ENCODE measurements around the gene SCLY. TPM values are rescaled to one million over a fixed set of nuclear protein-coding genes. Genes with fewer than 3 reads are reported as not detected.

SCLY gene
- total RNA-seq, 1 experiment from 2014 or later, result 68.4 TPM

GRCh38 chr2:238043851-238044250 is 16.9 kb upstream of the SCLY start (continued):
- TF ChIP-seq ZSCAN18 (CRISPR knock-in tag; IDR thresholded peaks at IDR 0.05), result no peak
- TF ChIP-seq ZBTB21 (CRISPR knock-in tag; IDR thresholded peaks at IDR 0.05; ENCODE audit: borderline replicate concordance), result no peak
- no peak for TF ChIP-seq JUN (CRISPR knock-in tag; IDR thresholded peaks at IDR 0.05)

GRCh38 chr2:238045575-238045974 is 15.2 kb upstream of the SCLY start:
- ATAC-seq (no peak), DNase-seq (ENCODE audit: low spot score) (no peak)
- CTCF ChIA-PET, result no interaction called here
- POLR2A ChIA-PET, result interaction anchor here (0.6 kb wide), 3 partner anchors 12 to 236 kb away, joined by 3 to 4 read pairs (median 4); no protein-coding TSS in a partner anchor
- peaks cover 19% of the 10 kb centered on the region for H3K9me3 Mint-ChIP-seq
- no peak overlapping the region for H3K27ac Mint-ChIP-seq
- TF ChIP-seq GTF2I (CRISPR knock-in tag; conservative IDR thresholded peaks at IDR 0.05), result no peak
- TF ChIP-seq USF2 (CRISPR knock-in tag; IDR thresholded peaks at IDR 0.05), result no peak
- no peak for TF ChIP-seq CREM (CRISPR knock-in tag; IDR thresholded peaks at IDR 0.05)
- TF ChIP-seq ZNF263 (CRISPR knock-in tag; IDR thresholded peaks at IDR 0.05; ENCODE audit: low read depth), result no peak
- TF ChIP-seq GRHL2 (CRISPR knock-in tag; IDR thresholded peaks at IDR 0.05; ENCODE audit: insufficient replicate concordance, severe bottlenecking), result no peak
- TF ChIP-seq RELA (CRISPR knock-in tag; IDR thresholded peaks at IDR 0.05; ENCODE audit: borderline replicate concordance), result no peak
- TF ChIP-seq CTCF (IDR thresholded peaks at IDR 0.05), result no peak
- TF ChIP-seq ZNF416 (CRISPR knock-in tag; IDR thresholded peaks at IDR 0.05), result no peak
- no peaks in the 10 kb centered on the region for H3K4me1 Mint-ChIP-seq
- H3K27me3 Mint-ChIP-seq (ENCODE audit: low read depth), result peaks cover 2% of the 10 kb centered on the region; the same call in 1 of the 2 replicates
- peaks cover 32% of the 10 kb centered on the region for H3K36me3 Mint-ChIP-seq
- H3K4me3 Mint-ChIP-seq, result no peak overlapping the region

GRCh38 chr2:238046725-238047270 is 14.0 kb upstream of the SCLY start:
- Mint-ChIP-seq H3K27ac (no peak overlapping the region), H3K27me3 (ENCODE audit: low read depth) (peaks cover 2% of the 10 kb centered on the region; the same call in 1 of the 2 replicates), H3K4me1 (no peaks in the 10 kb centered on the region), H3K4me3 (no peak overlapping the region), H3K9me3 (peaks cover 19% of the 10 kb centered on the region), H3K36me3 (peaks cover 24% of the 10 kb centered on the region)
- POLR2A ChIA-PET, result no interaction called here
- DNase-seq (ENCODE audit: low spot score) (no peak), ATAC-seq (no peak)
- CTCF ChIA-PET, result no interaction called here
- TF ChIP-seq ZNF671 (CRISPR knock-in tag; IDR thresholded peaks at IDR 0.05) (no peak), CREB1 (CRISPR knock-in tag; IDR thresholded peaks at IDR 0.05) (no peak)

- ChIA-PET POLR2A (no interaction called here), CTCF (no interaction called here)
- no peaks in the 10 kb centered on the region for H3K4me1 Mint-ChIP-seq
- H3K4me3 Mint-ChIP-seq, result no peak overlapping the region
- H3K27ac Mint-ChIP-seq, result no peak overlapping the region
- ATAC-seq, result no peak
- H3K9me3 Mint-ChIP-seq, result peaks cover 10% of the 10 kb centered on the region
- H3K36me3 Mint-ChIP-seq, result peaks cover 5% of the 10 kb centered on the region; the same call in 1 of the 2 replicates
- peaks cover 5% of the 10 kb centered on the region for H3K27me3 Mint-ChIP-seq (ENCODE audit: low read depth)
- DNase-seq (ENCODE audit: low spot score), result no peak
- TF ChIP-seq GTF2I (CRISPR knock-in tag; conservative IDR thresholded peaks at IDR 0.05), result no peak
- no peak for TF ChIP-seq FOXK1 (CRISPR knock-in tag; IDR thresholded peaks at IDR 0.05)
- TF ChIP-seq TEAD4 (CRISPR knock-in tag; IDR thresholded peaks at IDR 0.05), result no peak
- TF ChIP-seq E2F4 (CRISPR knock-in tag; IDR thresholded peaks at IDR 0.05; ENCODE audit: borderline replicate concordance, low read depth), result no peak
- TF ChIP-seq FOXP4 (CRISPR knock-in tag; IDR thresholded peaks at IDR 0.05), result no peak
- no peak for TF ChIP-seq TP53 (CRISPR knock-in tag; IDR thresholded peaks at IDR 0.05)
- TF ChIP-seq USF2 (CRISPR knock-in tag; IDR thresholded peaks at IDR 0.05), result no peak
Observed at GRCh38 chr2:238053191-238053776, 7.5 kb upstream of the SCLY start.
